Ramos (cell line): ENCODE data around the gene SIPA1.

Experiments
- in situ Hi-C: fragments of 300-500 bp; cut with MboI; formaldehyde crosslinking; loops from one replicate; pipeline ENCODE4 v1.14.3; 2022; ENCODE audit warnings: low sequenced_read_pairs; ENCODE audit not compliant: unreplicated experiment

The SIPA1 gene

GRCh38 chr11:65640483-65641296 is 2.8 kb downstream of the SIPA1 start:
- in situ Hi-C loops = no loop called here

- in situ Hi-C loops = no loop called here
Observed at GRCh38 chr11:65641297-65642013, 3.6 kb downstream of the SIPA1 start.

DNA sequence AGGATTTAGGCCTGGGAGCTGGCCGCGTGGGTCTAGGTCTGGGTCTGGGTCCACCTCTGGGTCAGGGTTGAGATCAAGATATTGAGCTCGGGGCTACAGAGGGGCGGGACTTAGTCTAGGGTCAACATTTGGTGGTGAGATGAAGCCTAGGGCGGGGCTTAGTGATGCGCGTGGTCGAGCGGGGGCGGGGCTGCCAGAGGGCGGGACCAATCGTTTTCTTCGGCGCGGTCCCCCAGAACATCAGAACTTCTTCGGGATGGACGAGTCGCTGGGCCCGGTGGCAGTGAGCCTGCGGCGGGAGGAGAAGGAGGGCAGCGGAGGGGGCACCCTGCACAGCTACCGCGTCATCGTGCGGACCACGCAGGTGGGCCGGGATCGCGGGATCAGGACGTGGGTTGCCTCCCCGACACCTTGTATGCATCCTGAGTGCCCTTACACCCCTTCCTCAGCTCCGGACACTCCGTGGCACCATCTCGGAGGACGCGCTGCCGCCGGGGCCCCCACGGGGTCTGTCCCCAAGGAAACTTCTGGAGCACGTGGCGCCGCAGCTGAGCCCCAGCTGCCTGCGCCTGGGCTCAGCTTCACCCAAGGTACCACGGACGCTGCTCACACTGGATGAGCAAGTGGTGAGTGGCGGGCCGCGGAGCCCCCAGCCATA is 4.2 kb downstream of the SIPA1 start:
- in situ Hi-C loops = no loop called here

- in situ Hi-C loops = no loop called here
Observed at GRCh38 chr11:65643971-65644370, 6.1 kb downstream of the SIPA1 start.

DNA sequence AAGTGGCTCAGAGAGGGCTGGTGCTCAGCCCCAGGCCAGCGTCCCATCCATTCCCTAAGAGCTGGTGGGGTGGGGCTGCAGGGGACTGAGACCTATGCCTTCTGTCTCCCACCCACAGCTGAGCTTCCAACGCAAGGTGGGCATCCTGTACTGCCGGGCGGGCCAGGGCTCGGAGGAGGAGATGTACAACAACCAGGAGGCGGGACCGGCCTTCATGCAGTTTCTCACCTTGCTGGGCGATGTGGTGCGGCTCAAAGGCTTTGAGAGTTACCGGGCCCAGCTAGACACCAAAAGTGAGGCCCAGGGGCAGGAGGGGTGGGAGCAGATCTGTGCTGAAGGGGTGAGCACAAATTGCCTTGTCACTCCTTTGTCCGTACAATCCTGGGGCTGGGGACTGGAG is 6.9 kb downstream of the SIPA1 start:
- in situ Hi-C loops = no loop called here

DNA sequence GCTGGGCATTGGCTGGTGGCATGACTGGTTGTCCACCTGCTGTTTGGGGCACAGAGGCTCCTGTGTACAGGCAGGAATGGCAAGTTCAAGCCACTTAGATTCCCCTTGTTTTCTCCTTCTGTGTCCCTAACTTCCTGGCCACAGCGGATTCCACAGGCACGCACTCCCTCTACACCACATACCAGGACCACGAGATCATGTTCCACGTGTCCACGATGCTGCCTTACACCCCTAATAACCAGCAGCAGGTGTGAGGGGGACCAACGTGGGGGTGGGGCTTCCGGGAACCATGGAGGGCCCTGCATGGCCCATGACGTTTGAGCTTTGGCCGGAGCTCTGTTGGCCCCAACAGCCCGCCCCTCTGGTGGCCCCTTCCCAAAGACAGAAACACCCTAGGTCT is 7.8 kb downstream of the SIPA1 start:
- in situ Hi-C loops = no loop called here

GRCh38 chr11:65646288-65646957 is 8.5 kb downstream of the SIPA1 start:
- in situ Hi-C loops = no loop called here

DNA sequence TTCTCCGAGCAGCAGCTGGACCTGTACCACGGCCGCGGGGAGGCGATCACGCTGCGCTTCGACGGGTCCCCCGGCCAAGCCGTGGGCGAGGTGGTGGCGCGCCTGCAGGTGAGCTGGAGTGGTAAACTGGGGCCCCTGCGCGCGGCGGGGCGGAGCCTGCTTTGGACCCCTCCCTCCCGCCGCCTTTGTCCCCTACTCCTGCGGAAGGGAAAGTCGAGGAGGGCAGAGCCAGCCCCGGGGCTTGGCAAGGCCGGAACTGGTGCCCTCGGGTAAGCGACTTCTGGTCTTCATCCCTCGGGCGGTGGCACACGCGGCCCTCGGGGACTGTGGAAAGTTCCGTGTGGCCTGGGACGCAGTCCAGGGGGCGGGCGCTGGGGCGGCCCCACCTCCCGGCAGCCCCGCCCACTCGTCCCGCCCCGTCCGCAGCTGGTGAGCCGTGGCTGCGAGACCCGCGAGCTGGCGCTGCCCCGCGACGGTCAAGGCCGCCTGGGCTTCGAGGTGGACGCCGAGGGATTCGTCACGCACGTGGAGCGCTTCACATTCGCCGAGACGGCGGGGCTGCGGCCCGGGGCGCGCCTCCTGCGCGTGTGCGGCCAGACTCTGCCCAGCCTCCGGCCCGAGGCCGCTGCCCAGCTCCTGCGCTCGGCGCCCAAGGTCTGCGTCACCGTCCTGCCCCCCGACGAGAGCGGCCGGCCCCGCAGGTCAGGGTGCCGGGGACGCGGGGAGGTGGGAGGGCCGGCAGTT is 9.2 kb downstream of the SIPA1 start:
- in situ Hi-C loops = no loop called here

DNA sequence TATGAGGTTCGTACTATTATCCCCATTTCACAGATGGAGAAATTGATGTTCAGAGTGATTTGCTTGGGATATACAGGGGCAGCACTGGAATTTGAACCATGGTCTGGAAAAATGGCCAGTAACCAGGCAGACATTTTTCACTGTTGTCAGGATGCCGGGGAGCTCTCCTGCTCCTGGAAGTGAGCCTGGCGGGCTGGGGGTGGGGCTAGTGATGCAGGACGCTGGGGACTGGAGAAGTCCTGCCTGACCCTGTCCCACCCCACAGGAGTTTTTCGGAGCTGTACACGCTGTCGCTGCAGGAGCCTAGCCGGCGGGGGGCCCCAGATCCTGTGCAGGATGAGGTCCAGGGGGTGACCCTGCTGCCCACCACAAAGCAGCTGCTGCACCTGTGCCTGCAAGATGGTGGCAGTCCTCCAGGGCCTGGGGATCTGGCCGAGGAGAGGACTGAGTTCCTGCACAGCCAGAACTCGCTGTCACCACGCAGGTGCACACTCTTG is 11.1 kb downstream of the SIPA1 start:
- in situ Hi-C loops = no loop called here

- in situ Hi-C loops = no loop called here
Observed at GRCh38 chr11:65649656-65650546, 12.0 kb downstream of the SIPA1 start.

DNA sequence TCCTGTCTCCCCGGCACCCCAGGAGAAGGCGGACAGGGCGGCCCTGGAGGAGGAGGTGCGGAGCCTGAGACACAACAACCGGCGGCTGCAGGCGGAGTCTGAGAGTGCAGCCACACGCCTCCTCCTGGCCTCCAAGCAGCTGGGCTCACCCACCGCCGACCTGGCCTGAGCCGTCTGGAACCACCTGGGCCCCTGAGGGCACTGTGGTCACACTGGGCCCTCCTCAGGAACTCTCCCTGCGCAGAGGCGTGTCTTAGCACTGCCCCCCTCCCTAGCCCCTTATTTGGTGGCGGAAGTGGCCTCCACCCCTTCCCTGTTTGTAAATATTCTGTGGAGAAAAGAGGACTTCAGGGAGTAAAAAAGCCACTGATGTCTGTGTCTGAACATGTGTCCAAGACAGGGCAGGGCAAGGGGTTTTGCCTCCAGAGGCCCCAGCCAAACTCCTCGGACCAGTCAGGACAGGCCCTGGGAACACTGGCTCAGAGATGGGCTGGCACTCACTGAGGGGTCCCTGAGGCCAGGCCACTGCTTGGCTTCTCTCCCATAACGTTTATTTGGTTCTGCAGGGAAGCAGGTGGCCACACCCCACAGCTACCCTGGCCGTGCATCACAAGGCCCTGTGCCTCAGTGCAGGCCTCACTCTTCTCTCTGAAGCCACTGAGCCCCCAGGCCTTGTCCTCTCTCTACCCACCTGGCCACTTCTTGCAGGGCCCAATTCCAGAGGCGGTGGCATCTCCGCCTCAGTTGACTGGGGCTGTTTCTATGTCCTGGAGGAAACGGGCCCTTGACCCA is 12.8 kb downstream of the SIPA1 start:
- in situ Hi-C loops = no loop called here

DNA sequence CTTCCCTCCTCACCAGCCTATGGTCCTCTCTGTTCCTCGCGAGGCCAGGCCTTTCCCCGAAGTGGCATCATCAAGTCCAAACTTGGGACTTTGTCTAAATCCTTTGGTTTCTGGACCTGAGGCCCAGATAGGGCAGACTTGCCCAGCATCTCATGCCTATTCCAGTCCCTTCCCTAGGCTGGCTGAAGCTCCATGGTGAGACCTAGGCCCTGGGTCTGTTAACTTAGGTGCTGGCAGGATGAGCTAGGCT is 13.4 kb downstream of the SIPA1 start:
- in situ Hi-C loops = no loop called here

- in situ Hi-C loops = no loop called here
Observed at GRCh38 chr11:65651589-65652510, 13.9 kb downstream of the SIPA1 start.

DNA sequence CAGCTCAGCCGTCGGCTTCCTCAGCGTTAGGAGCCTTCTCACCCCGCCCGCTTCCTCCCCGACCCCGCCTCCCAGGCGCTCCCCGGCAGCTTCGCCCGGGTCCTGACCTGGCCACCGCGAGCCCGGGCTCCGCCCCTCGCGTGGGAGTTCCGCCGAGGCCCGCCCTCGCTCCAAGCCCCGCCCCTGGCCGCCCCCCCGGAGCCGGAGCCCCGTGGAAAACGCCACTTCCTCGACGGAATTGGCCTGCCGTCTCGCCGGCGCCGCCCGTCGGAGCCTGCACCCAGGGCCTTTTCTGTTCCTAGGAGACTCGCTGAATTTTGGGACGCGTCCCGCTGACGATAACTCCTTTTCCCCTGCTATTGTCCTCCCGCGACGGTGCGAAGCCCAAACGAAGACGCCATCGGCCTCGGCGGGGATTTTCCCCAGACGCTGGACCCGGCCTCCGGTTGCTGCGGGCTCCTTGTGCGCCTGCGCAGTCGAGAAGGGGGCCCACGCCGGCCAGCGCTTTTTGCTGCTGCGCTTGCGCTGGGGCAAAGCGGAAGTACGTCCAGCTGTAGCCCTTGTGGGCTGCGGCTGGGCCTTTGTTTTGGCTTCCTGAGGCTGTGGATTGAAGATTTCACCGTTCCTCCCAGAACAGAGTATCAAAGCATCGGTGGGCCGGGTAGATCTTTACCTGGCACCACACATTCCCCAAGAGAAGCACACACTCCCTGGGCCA is 14.8 kb downstream of the SIPA1 start:
- in situ Hi-C loops = no loop called here

GRCh38 chr11:65653229-65654225 is 15.6 kb downstream of the SIPA1 start:
- in situ Hi-C loops = no loop called here
